ENCODE results near the gene RETSAT. TPM values are rescaled to one million over a fixed set of nuclear protein-coding genes. Genes with fewer than 3 reads are reported as not detected.
"Not testable (repeated sequence)": the region's sequence is repeated elsewhere in the genome, so short reads cannot be mapped to it uniquely, and the experiment has no call there.

RETSAT gene
- total RNA-seq, 1 experiment from 2014 or later = 39.6 TPM

- in situ Hi-C loops (cut with HindIII; ENCODE audit: low sequenced_read_pairs) = no loop called here
- DNase-seq (ENCODE audit: low spot score) = no peak
These were observed 12.9 kb downstream of the RETSAT start for GRCh38 chr2:85341269-85342029.

- peak; percentile 58 for DNase-seq (ENCODE audit: low spot score)
- in situ Hi-C loops (cut with HindIII; ENCODE audit: low sequenced_read_pairs) = no loop called here
These were observed 14.1 kb downstream of the RETSAT start for GRCh38 chr2:85340034-85340892.

GRCh38 chr2:85334928-85335327 is 19.4 kb downstream of the RETSAT start:
- in situ Hi-C loops (cut with HindIII; ENCODE audit: low sequenced_read_pairs) = no loop called here
- DNase-seq (ENCODE audit: low spot score) = no peak

- DNase-seq (ENCODE audit: low spot score); in situ Hi-C loops (cut with HindIII; ENCODE audit: low sequenced_read_pairs): not testable (repeated sequence)
These were observed 20.5 kb downstream of the RETSAT start for GRCh38 chr2:85333877-85334276.

- in situ Hi-C loops (cut with HindIII; ENCODE audit: low sequenced_read_pairs) = no loop called here
- DNase-seq (ENCODE audit: low spot score) = no peak
These were observed 23.3 kb downstream of the RETSAT start for GRCh38 chr2:85330839-85331636.

GRCh38 chr2:85329701-85330100 is 24.6 kb downstream of the RETSAT start:
- in situ Hi-C loops (cut with HindIII; ENCODE audit: low sequenced_read_pairs); DNase-seq (ENCODE audit: low spot score): not testable (repeated sequence)

GRCh38 chr2:85329181-85329651 is 25.1 kb downstream of the RETSAT start:
- no peak for DNase-seq (ENCODE audit: low spot score)
- in situ Hi-C loops (cut with HindIII; ENCODE audit: low sequenced_read_pairs) = no loop called here

GRCh38 chr2:85327822-85328617 is 26.3 kb downstream of the RETSAT start, which contains the start of gene TGOLN2:
TSS of gene TGOLN2 (minus strand) at chr2:85327989. CDS start at chr2:85327962, 27 bp downstream.
- in situ Hi-C loops (cut with HindIII; ENCODE audit: low sequenced_read_pairs) = no loop called here
- peak; percentile 91 for DNase-seq (ENCODE audit: low spot score)

- DNase-seq (ENCODE audit: low spot score) = peak; percentile 50
- in situ Hi-C loops (cut with HindIII; ENCODE audit: low sequenced_read_pairs) = no loop called here
These were observed 27.0 kb downstream of the RETSAT start for GRCh38 chr2:85327160-85327821.

GRCh38 chr2:85326406-85327159 is 27.7 kb downstream of the RETSAT start:
- in situ Hi-C loops (cut with HindIII; ENCODE audit: low sequenced_read_pairs) = no loop called here
- no peak for DNase-seq (ENCODE audit: low spot score)

- in situ Hi-C loops (cut with HindIII; ENCODE audit: low sequenced_read_pairs) = no loop called here
- DNase-seq (ENCODE audit: low spot score) = no peak
These were observed 28.9 kb downstream of the RETSAT start for GRCh38 chr2:85325466-85325811.

- in situ Hi-C loops (cut with HindIII; ENCODE audit: low sequenced_read_pairs) = no loop called here
- peak; percentile 32 for DNase-seq (ENCODE audit: low spot score)
These were observed 29.5 kb downstream of the RETSAT start for GRCh38 chr2:85324639-85325465.

- DNase-seq (ENCODE audit: low spot score); in situ Hi-C loops (cut with HindIII; ENCODE audit: low sequenced_read_pairs): not testable (repeated sequence)
These were observed 30.4 kb downstream of the RETSAT start for GRCh38 chr2:85323988-85324367.

GRCh38 chr2:85323351-85323987 is 30.9 kb downstream of the RETSAT start:
- in situ Hi-C loops (cut with HindIII; ENCODE audit: low sequenced_read_pairs) = no loop called here
- no peak for DNase-seq (ENCODE audit: low spot score)

GRCh38 chr2:85319796-85320195 is 34.5 kb downstream of the RETSAT start:
- DNase-seq (ENCODE audit: low spot score) = peak; percentile 53
- in situ Hi-C loops (cut with HindIII; ENCODE audit: low sequenced_read_pairs) = no loop called here
